GM19099 (cell line): ENCODE data around the gene PTGER1.

ENCODE experiments used
- POLR2A ChIP-seq: IDR thresholded peaks from 3 replicates; pipeline ENCODE4 v1.6.1; 2011; ENCODE audit warnings: low read depth; ENCODE audit not compliant: insufficient read length; ENCODE audit errors: extremely low read depth

PTGER1 gene

DNA sequence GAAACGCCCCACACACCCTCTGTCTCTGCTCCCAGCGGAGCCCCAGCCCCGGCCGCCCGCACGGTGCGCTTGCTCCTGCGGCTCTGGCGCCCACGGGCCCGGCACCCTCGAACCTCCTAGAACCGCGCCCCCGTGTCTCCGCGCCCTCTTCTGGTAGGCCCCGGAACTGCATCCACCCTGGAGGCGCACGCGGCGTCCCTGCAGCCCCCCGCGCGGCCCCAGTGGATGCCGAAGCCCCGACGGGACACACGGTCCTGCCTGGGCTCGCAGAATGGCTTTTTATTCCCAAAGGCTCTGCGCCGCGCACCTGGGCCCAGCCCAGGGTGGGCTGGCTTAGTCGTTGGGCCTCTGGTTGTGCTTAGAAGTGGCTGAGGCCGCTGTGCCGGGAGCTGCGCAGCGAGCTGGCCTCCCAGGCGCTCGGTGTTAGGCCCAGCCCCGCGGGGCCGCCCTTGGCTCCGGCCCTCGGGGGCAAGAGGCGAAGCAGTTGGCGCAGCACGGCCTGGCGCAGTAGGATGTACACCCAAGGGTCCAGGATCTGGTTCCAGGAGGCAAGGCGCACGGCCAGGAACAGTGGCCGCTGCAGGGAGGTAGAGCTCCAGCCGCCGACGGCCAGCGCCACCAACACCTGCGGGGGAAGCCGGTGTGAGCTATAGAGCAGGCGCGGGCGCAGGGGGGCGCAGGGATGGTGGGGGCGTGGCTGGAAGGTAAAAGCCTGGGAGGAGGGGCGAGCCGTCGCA, 2.8 kb downstream of the PTGER1 start:
- TF ChIP-seq POLR2A = no peak

DNA sequence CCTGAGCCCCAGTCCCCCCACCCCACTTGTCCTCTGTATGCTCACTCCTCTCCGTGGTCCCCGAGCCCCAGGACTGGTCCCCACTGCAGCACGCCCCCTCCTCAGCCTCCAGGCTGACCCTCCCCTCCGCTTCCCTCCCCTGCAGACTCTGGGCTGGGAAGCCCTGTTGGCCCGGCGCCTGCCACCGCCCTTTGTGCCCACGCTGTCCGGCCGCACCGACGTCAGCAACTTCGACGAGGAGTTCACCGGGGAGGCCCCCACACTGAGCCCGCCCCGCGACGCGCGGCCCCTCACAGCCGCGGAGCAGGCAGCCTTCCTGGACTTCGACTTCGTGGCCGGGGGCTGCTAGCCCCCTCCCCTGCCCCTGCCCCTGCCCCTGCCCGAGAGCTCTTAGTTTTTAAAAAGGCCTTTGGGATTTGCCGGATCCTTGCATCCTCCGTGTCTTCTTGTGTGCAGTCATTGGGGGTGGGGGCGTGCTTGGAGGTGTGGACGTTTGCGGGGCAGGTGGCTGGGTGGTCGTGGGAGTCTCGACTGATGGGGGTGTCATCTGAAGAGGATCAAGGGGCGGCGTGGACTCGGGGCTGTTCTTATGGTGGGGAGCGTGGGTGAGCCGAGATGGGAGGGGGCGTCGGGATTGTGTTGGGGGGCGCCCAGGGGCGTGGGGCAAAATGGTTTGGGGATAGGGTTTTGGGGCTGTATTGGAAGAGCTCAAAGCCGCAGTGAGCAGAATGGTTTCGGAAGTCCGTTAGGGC, 3.5 kb downstream of the PTGER1 start:
- TF ChIP-seq POLR2A = no peak

DNA sequence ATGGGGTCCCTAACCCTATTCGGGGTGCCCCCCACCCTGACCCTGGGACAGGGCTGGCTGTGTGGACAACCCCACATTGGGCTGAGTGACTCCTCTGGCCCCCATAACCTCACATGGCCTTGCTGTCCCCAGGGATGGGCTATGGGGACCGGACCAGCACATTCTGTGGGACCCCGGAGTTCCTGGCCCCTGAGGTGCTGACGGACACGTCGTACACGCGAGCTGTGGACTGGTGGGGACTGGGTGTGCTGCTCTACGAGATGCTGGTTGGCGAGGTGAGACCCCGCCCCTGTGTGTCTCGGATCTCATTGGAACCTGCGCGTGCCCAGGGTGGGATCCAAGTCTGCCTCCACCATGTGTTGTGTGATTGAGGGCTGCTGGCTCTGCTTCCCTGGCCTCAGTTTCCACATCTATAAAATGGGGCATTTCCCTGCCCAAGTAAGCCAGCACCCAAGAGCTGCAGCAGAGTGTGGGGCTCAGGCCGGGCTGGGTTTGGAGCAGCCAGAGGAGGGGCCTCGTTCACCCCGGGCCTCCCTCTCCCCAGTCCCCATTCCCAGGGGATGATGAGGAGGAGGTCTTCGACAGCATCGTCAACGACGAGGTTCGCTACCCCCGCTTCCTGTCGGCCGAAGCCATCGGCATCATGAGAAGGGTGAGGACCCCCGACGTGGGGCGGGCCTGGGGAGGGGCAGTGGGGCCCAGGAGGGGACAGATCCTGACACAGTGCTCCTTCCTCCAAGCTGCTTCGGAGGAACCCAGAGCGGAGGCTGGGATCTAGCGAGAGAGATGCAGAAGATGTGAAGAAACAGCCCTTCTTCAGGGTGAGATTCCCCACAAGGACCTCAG, 4.9 kb downstream of the PTGER1 start:
- no peak for TF ChIP-seq POLR2A

DNA sequence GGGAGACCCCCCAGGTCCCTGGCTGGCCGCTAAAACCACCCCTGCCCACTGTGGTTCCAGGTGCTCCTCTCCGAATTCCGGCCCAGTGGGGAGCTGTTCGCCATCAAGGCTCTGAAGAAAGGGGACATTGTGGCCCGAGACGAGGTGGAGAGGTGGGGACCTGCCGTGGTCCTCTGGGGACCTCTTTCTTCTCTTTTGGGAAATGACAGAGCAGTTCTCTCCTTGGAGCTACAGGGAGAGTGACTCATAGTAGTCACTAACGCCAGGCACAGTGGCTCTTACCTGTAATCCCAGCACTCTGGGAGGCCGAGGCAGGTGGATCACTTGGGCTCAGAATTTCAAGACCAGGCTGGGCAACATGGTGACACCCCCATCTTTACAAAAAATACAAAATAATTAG, 7.3 kb downstream of the PTGER1 start:
- TF ChIP-seq POLR2A = no peak

DNA sequence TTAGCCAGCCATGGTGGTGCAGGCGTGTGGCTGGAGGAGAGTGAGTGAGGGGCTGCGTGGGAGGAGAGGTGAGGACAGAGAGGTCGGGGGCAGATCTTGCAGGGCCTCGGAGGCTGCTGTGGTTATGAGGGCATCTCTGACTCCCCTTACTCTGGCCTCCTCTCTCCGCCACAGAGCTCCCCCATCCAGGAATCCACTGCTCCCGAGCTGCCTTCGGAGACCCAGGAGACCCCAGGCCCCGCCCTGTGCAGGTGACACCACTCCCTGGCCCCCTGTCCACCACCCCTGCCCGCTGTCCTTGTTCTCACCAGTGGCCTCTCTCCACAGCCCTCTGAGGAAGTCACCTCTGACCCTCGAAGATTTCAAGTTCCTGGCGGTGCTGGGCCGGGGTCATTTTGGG, 7.8 kb downstream of the PTGER1 start:
- no peak for TF ChIP-seq POLR2A

DNA sequence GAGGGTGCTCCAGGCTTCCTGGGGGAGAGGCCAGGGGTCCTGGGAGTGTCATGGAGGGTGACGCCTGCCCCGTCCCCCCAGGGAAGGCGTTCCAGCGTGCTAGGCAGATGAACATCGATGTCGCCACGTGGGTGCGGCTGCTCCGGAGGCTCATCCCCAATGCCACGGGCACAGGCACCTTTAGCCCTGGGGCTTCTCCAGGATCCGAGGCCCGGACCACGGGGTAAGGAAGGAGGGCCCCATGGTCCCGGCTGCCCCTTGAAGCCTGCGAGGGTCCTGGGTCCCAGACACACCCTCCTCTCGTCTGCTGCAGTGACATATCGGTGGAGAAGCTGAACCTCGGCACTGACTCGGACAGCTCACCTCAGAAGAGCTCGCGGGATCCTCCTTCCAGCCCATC, 11.4 kb downstream of the PTGER1 start:
- TF ChIP-seq POLR2A = no peak

DNA sequence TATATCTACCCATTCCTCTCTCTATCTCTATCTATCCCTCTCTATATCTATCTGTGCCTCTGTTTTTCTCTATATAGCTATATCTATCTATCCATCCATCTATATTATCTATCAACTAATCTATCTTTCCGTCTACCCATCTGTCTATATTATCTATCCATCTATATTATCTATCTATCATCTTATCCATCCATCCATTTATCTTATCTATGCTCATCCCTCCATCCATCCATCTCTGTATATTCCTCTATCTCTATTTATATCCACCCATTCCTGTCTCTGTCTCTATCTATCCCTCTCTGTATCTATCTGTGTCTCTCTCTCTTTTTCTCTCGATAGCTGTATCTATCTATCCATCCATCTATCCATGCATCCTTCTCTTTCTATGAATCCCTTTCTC, 14.2 kb downstream of the PTGER1 start:
- TF ChIP-seq POLR2A = no peak

DNA sequence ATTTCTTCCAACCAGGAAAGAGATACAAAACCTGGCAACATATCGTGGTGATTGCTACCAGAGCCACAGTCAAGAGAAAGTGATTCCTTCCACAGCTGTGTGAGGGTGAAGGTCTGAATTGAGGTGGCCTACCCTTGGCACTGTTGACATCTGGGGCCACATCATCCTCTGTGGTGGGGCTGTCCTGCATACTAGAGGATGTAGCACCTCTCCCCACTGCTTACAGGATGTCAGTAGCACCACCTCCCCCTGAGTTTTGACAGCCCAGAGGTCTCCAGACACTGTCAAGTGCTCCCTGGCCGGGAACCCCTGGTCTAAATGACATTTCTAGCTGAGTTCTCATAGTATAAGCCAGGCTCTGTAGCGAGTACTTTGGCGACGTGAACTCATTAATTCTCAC, 15.5 kb downstream of the PTGER1 start:
- TF ChIP-seq POLR2A = no peak

DNA sequence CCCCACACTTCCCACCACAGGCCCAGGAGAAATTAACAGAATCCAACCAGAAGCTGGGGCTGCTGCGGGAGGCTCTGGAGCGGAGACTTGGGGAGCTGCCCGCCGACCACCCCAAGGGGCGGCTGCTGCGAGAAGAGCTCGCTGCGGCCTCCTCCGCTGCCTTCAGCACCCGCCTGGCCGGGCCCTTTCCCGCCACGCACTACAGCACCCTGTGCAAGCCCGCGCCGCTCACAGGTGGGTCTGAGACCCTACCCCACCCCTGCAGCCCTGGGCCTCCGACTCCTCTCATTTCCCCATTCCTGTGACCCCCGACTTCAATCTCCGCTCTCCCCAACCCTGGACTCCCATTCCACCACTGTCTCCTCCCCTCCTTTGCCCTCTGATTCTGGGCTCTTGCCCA, 24.3 kb downstream of the PTGER1 start:
- no peak for TF ChIP-seq POLR2A

DNA sequence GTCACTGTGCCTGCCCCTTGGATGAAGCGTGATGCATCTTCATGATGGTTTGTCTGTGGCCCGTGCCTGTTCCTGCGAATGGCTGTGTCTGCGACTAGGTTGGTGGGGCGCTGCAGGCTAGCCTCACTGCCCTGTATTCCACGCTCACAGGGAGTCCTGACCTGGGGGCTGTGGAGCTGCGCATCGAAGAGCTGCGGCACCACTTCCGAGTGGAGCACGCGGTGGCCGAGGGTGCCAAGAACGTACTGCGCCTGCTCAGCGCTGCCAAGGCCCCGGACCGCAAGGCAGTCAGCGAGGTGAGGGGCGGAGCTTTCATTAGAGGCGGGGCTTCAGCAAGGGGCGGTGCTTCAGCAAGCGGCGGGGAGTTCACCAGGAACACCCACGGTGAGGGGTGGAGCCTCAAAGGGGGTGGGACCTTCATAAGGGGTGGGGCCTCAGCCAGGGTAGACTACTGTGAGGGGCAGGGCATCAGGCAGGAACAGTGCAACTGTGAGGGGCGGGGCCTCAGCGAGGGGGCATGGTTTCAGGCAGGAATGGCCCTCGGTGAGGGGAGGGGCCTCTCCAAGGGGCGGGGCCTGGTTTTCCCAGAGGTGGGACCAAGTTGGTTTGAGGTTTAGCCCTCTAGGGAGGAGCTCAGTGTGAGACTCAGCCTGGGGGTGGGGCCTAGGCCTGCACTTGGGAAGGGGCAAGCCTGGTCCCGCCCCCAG, 24.8 kb downstream of the PTGER1 start:
- no peak for TF ChIP-seq POLR2A

DNA sequence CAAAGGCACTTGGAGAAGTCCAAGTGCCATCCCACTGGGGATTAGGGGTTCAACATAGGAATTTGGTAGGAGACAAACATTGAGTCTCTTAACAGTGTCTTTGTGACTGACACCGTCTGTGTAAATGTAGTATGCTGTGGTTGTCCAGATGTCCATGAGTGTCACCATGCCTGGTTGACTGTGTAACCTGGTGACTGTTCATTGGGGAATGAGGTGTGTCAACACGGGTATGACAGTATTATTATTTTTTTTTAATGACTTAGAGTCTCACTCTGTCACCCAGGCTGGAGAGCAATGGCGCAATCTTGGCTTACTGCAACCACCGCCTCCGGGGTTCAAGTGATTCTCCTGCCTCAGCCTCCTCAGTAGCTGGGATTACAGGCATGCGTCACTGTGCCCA, 25.8 kb downstream of the PTGER1 start:
- no peak for TF ChIP-seq POLR2A

DNA sequence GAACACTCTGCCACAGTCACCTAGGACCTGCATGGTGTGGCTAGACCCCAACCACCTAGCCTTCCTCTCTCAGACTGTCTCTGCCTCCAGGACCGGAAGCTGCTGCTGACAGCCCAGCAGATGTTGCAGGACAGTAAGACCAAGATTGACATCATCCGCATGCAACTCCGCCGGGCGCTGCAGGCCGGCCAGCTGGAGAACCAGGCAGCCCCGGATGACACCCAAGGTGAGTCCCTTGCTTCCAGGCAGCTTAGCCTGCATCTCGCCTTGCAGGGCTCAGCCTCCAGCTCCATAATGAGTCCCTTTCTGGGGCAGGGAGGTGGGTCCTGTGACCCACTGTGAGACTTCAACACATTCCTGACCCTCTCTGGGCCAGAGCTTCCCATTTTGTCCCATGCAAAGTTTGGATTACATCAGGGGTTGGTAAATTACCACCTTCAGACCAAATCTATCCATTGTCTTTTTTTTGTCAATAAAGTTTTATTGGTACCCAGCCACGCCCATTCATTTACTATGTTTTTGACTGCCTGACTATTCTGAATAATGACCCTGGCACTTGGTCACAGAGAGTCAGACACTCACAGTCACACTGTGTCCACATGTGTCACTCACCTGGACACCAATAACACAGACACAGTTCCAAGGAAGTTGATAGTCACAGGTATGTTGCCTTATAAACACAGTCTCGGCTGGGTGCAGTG, 28.7 kb downstream of the PTGER1 start:
- TF ChIP-seq POLR2A = no peak

DNA sequence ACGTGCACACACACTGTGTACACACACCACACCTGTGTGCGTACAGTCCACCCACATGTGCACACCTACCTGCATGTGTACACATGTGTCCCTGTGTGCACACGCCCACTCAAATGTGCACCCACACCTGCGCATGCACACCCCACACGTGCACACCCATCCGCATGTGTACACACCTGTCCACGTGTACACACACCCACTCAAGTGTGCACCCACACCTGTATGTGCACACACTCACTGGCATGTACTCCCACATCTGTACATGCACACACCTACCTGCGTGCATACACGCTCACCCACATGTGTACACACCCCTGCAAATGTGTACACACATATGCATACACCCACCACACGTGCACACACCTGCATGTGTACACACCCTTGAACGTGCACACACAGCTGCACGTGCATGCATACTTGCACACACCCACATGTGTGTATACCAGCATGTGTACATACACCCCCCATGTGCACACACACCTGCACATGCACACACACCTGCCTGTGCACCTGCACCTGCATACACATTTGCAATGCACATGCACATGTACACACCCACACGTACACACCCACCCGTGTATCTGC, 31.4 kb downstream of the PTGER1 start:
- TF ChIP-seq POLR2A = no peak
